ENCODE data around the gene CEP85L.

GRCh38 chr6:118611334-118611733 lies 40.1 kb downstream of the CEP85L start:
- TF ChIP-seq CTCF (IDR thresholded peaks at IDR 0.05 in 4 of 5, conservative IDR thresholded peaks at IDR 0.05 in 1 of 5) (no peak), POLR2A (IDR thresholded peaks at IDR 0.05) (no peak)

Measured in gastrocnemius medialis (tissue), 4 donors.